Spleen (tissue), 11 donors: ENCODE data around the gene ASH1L. TPM values are rescaled to one million over a fixed set of nuclear protein-coding genes. Genes with fewer than 3 reads are reported as not detected.

ENCODE experiments used
- DNase-seq: peaks from one replicate; pipeline ENCODE4 v3.0.0-alpha.2; 2020
- H3K27ac ChIP-seq, 8 donors: fragments of 200-600 bp; sonication (generic) in 7 of 8; 1 replicate in 4 of 8; 2 replicates in 4 of 8; pipeline versions ENCODE4 v1.5.0 to v1.8.0; 2016 to 2021; ENCODE audit warnings: inconsistent platforms in 4 of 8, mild to moderate bottlenecking in 4 of 8, moderate library complexity in 1 of 8
- H3K27me3 ChIP-seq, 7 donors: fragments of 200-600 bp; sonication (generic) in 6 of 7; replicated peaks in 1 of 7; 1 replicate in 4 of 7; 2 replicates in 3 of 7; pipeline versions ENCODE4 v1.5.0 to v1.8.0; 2016 to 2021; ENCODE audit warnings: inconsistent platforms in 3 of 7, mild to moderate bottlenecking in 1 of 7
- H3K36me3 ChIP-seq, 6 donors: fragments of 200-600 bp; sonication (generic) in 5 of 6; 1 replicate in 4 of 6; 2 replicates in 2 of 6; pipeline versions ENCODE4 v1.5.0 to v1.8.0; 2016 to 2021; ENCODE audit warnings: inconsistent platforms in 2 of 6
- H3K4me1 ChIP-seq, 6 donors: fragments of 200-600 bp; sonication (generic) in 5 of 6; 1 replicate in 3 of 6; 2 replicates in 3 of 6; pipeline versions ENCODE4 v1.5.0 to v1.8.0; 2016 to 2021; ENCODE audit warnings: inconsistent platforms in 3 of 6
- H3K4me3 ChIP-seq, 8 donors: fragments of 200-600 bp; sonication (generic) in 7 of 8; 1 replicate in 4 of 8; 2 replicates in 4 of 8; pipeline versions ENCODE4 v1.5.0 to v1.8.0; 2016 to 2021; ENCODE audit warnings: inconsistent platforms in 4 of 8, mild to moderate bottlenecking in 4 of 8, moderate library complexity in 2 of 8
- H3K9me3 ChIP-seq, 8 donors: fragments of 200-600 bp; sonication (generic) in 7 of 8; 1 replicate in 4 of 8; 2 replicates in 4 of 8; pipeline versions ENCODE4 v1.5.0 to v1.8.0; 2016 to 2021; ENCODE audit warnings: inconsistent platforms in 4 of 8
- POLR2A ChIP-seq, 3 donors: fragments of 450-650 bp; IDR thresholded peaks; one replicate each; pipeline ENCODE4 v1.5.1; 2017; ENCODE audit warnings: antibody characterized with exemption in 3 of 3, mild to moderate bottlenecking in 1 of 3
- POLR2AphosphoS5 ChIP-seq, 3 donors: sonication (generic); formaldehyde crosslinking; IDR thresholded peaks; one replicate each; pipeline ENCODE4 v1.5.1; 2017; ENCODE audit warnings: antibody characterized with exemption in 3 of 3
- WGBS, 5 donors: extraction: QIAGEN DNeasy Blood & Tissue Kit in 3 of 5; methylation state at CpG; one replicate each; pipeline versions ENCODE4 v1.1.5 to v1.1.7; 2013 to 2018; 5-methylcytosine and 5-hydroxymethylcytosine counted together
- intact Hi-C: fragments of 100-400 bp; cut with DNase I; formaldehyde crosslinking; loops from one replicate; pipeline ENCODE4 v1.15.0; 2023; ENCODE audit warnings: low total_unique reads
- polyA plus RNA-seq, 3 donors: library from polyadenylated mRNA; stranded (reverse); fragments of 200-250 nt; gene quantifications; one replicate each; pipeline ENCODE4 v1.2.1, GENCODE V29; 2013
- total RNA-seq, 7 donors: library from RNA; depleted of rRNA in 3 of 7; stranded (reverse); fragments of >200 nt in 3 of 7; fragmentation: NEBNext Ultra II Directional in 4 of 7; extraction: Animal tissue kit (Norgen Biotek cat#: 25700) in 4 of 7; gene quantifications; one replicate each; pipeline versions ENCODE4 v1.1.0 to v1.2.1, GENCODE V29; 2016 to 2021
- TF ChIP-seq, protein P1 (sequence below), 11 experiments: fragments of 200-600 bp in 7 of 11; fragments of 450-650 bp in 4 of 11; sonication (generic) in 4 of 11; IDR thresholded peaks in 8 of 11; conservative IDR thresholded peaks in 3 of 11; 1 replicate in 7 of 11; 2 replicates in 4 of 11; pipeline versions ENCODE4 v1.4.0 to v1.8.0; 2016 to 2021; ENCODE audit warnings: antibody characterized with exemption in 11 of 11, inconsistent platforms in 4 of 11, mild to moderate bottlenecking in 1 of 11
- donor health status: healthy with polysubstance abuse.
- donor health status: DM: no; HTN: no; CAD: no; lungs with moderate emphysema.
- donor health status: DM: no; HTN: no; CAD: no.
- donor health status: Bipolar disorder and iron deficiency.
- donor health status: healthy.
- donor health status: DM: no; HTN: no; CAD: no.
- donor health status: DM: yes; HTN: yes; CAD: no.

Gene ASH1L
- total and polyA plus RNA-seq, 10 donors: 2.5 to 89.8 (median 69.1) TPM

DNA sequence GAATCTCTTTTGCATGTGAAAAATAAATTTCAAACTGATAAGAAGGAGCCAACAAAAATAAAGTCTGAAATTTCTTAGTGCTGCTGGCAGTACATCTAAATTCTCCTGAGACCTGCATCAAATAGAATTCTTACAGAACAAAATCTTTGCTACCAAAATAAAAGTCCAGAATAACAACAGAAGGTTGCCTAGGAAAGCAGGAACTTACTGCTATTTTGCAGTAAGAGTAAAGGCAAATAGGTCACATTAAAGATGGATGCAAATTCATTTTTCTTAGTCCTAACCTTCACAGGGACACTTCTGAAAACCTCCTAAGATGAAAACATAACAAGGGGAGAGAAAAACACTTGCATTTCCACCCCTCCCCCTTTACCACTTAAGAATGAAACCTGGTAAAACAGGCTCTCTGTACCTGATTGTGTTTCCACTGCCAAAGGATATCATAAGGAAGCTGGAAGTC, 182.9 kb downstream of the ASH1L start:
- TF ChIP-seq, protein P1, sequence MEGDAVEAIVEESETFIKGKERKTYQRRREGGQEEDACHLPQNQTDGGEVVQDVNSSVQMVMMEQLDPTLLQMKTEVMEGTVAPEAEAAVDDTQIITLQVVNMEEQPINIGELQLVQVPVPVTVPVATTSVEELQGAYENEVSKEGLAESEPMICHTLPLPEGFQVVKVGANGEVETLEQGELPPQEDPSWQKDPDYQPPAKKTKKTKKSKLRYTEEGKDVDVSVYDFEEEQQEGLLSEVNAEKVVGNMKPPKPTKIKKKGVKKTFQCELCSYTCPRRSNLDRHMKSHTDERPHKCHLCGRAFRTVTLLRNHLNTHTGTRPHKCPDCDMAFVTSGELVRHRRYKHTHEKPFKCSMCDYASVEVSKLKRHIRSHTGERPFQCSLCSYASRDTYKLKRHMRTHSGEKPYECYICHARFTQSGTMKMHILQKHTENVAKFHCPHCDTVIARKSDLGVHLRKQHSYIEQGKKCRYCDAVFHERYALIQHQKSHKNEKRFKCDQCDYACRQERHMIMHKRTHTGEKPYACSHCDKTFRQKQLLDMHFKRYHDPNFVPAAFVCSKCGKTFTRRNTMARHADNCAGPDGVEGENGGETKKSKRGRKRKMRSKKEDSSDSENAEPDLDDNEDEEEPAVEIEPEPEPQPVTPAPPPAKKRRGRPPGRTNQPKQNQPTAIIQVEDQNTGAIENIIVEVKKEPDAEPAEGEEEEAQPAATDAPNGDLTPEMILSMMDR (IDR thresholded peaks at IDR 0.05 in 8 of 11, conservative IDR thresholded peaks at IDR 0.05 in 3 of 11): no peak
- no peak for TF ChIP-seq POLR2AphosphoS5 (IDR thresholded peaks at IDR 0.05)
- no peak for TF ChIP-seq POLR2A (IDR thresholded peaks at IDR 0.05)
- Histone ChIP-seq H3K27me3 (no peaks in the 10 kb centered on the region), H3K36me3 (peaks cover 0 to 95% (median 56%) of the 10 kb centered on the region in 6 donors), H3K4me3 (no peak overlapping the region), H3K9me3 (no peaks in the 10 kb centered on the region), H3K27ac (no peak overlapping the region), H3K4me1 (no peaks in the 10 kb centered on the region)
- intact Hi-C loops: no loop called here
- DNase-seq: no peak

DNA sequence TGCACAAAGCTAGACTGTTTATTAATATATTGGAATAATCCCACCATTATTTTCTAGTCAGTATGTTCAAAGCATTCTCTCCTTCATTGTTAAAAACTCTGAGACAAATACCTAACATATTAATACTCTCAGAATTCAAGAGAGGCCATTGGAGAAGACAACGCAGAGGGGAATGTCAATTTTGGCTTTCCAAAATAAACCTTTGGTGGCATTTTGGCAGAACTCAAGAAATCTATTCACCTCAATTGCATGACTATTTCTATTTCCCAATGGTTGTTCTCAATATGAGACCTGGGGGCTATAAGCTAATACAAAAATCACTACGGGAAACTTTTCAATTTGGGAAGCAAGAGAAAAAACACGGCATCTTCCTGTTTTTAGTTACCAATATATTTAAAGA, 183.4 kb downstream of the ASH1L start:
- no peak overlapping the region for H3K4me3 ChIP-seq
- TF ChIP-seq POLR2AphosphoS5 (IDR thresholded peaks at IDR 0.05) (no peak), POLR2A (IDR thresholded peaks at IDR 0.05) (no peak)
- TF ChIP-seq, protein P1 (IDR thresholded peaks at IDR 0.05 in 8 of 11, conservative IDR thresholded peaks at IDR 0.05 in 3 of 11): no peak
- peaks cover 0 to 97% (median 61%) of the 10 kb centered on the region in 6 donors for H3K36me3 ChIP-seq
- H3K4me1 ChIP-seq: no peaks in the 10 kb centered on the region
- H3K9me3 ChIP-seq: no peaks in the 10 kb centered on the region
- H3K27ac ChIP-seq: no peak overlapping the region
- no peak for DNase-seq
- WGBS, 5 donors: 84 to 96% (median 91%) methylated on average over 3 of the region's 3 CpGs
- H3K27me3 ChIP-seq: no peaks in the 10 kb centered on the region
- intact Hi-C loops: no loop called here

DNA sequence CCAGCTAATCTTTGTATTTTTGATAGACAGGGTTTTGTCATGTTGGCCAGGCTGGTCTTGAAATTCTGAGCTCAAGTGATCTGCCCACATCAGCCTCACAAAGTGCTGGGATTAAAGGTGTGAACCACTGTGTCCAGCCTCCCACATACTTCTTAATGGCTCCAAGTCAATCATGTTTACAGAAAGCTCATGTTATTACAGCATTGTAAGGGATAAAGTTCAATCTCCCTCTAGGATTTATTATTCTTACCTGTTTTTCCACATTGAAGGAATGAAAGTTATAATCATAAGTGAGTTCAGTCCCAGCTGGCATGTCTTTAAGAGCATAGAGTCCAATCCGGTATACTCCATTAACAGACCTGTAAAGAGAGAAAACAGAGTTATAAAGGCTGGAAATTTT, 202.6 kb downstream of the ASH1L start:
- intact Hi-C loops: no loop called here
- H3K27me3 ChIP-seq: no peaks in the 10 kb centered on the region
- H3K4me1 ChIP-seq: no peaks in the 10 kb centered on the region
- TF ChIP-seq, protein P1 (IDR thresholded peaks at IDR 0.05 in 8 of 11, conservative IDR thresholded peaks at IDR 0.05 in 3 of 11): no peak
- TF ChIP-seq POLR2A (IDR thresholded peaks at IDR 0.05) (no peak), POLR2AphosphoS5 (IDR thresholded peaks at IDR 0.05) (no peak)
- no peaks in the 10 kb centered on the region for H3K9me3 ChIP-seq
- WGBS, 5 donors: 97 to 100% (median 100%) methylated on average over 1 of the region's 1 CpG
- DNase-seq: no peak
- H3K4me3 ChIP-seq: no peak overlapping the region
- H3K27ac ChIP-seq: no peak overlapping the region
- H3K36me3 ChIP-seq: peaks cover 0 to 100% (median 64%) of the 10 kb centered on the region in 6 donors

DNA sequence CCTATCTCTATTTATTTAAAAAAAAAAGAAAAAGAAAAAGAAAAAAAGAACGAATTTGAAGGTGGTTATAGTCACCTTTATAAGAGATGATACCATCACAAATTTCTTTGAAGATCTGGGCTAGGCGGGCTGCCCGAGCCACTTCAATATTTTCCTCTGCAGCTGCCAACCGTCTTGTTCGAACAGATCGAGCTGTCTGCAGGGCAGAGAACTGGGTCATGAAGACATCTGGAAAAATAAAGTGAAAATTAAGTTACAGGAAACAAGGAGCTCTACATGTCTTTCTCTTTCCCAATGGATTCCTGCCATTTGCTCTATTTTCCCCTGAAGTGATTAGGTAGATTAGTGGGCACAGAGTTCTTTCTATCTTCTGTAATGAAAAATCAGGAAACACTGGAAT, 210.0 kb downstream of the ASH1L start:
- TF ChIP-seq POLR2AphosphoS5 (IDR thresholded peaks at IDR 0.05): no peak
- TF ChIP-seq, protein P1 (IDR thresholded peaks at IDR 0.05 in 8 of 11, conservative IDR thresholded peaks at IDR 0.05 in 3 of 11): no peak
- no peak for TF ChIP-seq POLR2A (IDR thresholded peaks at IDR 0.05)
- no peak overlapping the region for H3K4me3 ChIP-seq
- DNase-seq: no peak
- H3K4me1 ChIP-seq: no peaks in the 10 kb centered on the region
- WGBS, 5 donors: 87 to 97% (median 94%) methylated on average over 6 of the region's 6 CpGs
- H3K27ac ChIP-seq: no peak overlapping the region
- H3K9me3 ChIP-seq: no peaks in the 10 kb centered on the region
- peaks cover 10 to 100% (median 93%) of the 10 kb centered on the region in 6 donors for H3K36me3 ChIP-seq
- H3K27me3 ChIP-seq: no peaks in the 10 kb centered on the region
- intact Hi-C loops: no loop called here
